Epithelial cell of proximal tubule (primary cell): ENCODE measurements around the gene GSTM2. TPM values are rescaled to one million over a fixed set of nuclear protein-coding genes. Genes with fewer than 3 reads are reported as not detected.

Experiments used
- DNase-seq: peaks from one replicate; pipeline ENCODE4 v3.0.0-alpha.2; 2011; ENCODE audit warnings: low read depth
- H3K4me3 ChIP-seq: 2 replicates; pipeline ENCODE4 v1.5.1; 2011; ENCODE audit warnings: low read depth, mild to moderate bottlenecking, low read length
- CTCF ChIP-seq: conservative IDR thresholded peaks from 2 replicates; pipeline ENCODE4 v1.5.1; 2012; ENCODE audit warnings: low read depth, mild to moderate bottlenecking, low read length
- total RNA-seq: library from RNA; depleted of rRNA; stranded (reverse); fragments of >200 nt; gene quantifications from 2 replicates; pipeline ENCODE4 v1.2.3, GENCODE V29; 2015

Gene GSTM2
- total RNA-seq, 1 donor from 2014 or later: 8.9 TPM

DNA sequence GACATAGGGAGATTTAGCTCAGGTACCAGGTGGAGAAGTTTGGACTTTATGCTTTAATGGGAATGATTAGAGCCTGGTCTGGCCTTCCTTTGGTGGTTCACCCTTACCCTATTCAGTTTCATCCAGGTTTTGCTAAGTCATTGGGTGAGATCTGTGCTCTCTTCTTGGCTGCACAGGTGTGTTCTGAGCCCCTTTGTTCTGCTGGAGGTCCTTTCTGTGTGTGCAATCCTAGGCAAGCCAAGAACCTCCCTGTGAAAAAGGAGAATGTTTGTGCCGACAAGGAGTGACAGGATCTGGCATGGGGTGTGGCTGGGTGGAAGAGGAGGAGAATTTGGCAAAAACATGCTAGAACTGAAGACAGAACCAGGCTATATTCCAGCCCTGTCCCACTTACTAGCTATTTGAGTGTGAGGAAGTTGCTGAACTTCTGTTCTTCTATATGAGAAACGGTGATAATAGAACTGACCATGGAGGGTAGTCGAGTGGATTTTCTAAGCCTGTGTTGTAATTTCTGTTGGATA lies 48.8 kb downstream of the GSTM2 start:
- no peak for TF ChIP-seq CTCF
- DNase-seq: no peak
- H3K4me3 ChIP-seq: no peak overlapping the region

GRCh38 chr1:109717729-109718128 lies 49.9 kb downstream of the GSTM2 start:
- no peak overlapping the region for H3K4me3 ChIP-seq
- no peak for TF ChIP-seq CTCF
- DNase-seq: no peak

DNA sequence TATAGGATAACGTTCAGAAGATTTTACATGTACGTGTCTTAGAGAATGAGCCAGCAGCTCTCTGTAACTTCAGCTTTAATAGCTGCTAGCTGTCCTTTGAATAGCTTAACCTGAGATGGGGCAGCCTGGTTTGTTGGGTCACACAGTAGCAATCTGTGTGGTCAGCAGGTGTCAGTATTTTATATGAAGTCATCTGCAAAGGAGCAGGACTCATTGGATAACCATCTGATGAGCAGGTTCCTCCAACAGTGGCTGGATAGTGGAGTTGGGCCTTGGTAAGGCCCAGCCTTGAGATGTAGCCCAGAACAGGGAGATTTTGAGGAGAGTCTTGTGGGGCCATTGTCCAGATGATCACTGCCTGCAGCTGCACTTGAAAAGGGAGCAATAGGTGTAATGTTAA lies 50.6 kb downstream of the GSTM2 start:
- DNase-seq: no peak
- TF ChIP-seq CTCF: peak; percentile 56
- no peak overlapping the region for H3K4me3 ChIP-seq

DNA sequence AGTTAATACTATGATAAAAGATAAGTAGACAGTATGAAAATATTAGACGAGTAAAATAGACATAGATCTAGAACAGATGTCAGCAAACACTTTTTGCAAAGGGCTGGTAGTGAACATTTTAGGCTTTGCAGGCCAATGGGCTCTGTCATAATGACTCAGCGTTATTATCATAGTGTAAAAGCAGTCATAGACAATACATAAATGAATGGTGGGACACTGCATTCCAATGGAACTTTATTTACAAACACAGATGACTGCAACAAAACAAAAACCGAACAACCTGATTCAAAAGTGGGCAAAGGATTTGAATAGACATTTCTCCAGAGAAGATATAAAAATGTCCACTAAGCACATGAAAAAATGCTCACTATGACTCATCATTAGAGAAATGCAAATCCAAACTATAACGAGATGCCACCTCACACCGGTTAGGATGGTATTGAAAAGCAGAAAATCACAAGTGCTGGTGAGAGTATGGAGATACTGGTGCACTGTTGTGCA lies 51.5 kb downstream of the GSTM2 start:
- H3K4me3 ChIP-seq: no peak overlapping the region
- no peak for TF ChIP-seq CTCF
- no peak for DNase-seq

- TF ChIP-seq CTCF: no peak
- no peak overlapping the region for H3K4me3 ChIP-seq
- DNase-seq: no peak
Observed at GRCh38 chr1:109721042-109721441, 53.2 kb downstream of the GSTM2 start.

DNA sequence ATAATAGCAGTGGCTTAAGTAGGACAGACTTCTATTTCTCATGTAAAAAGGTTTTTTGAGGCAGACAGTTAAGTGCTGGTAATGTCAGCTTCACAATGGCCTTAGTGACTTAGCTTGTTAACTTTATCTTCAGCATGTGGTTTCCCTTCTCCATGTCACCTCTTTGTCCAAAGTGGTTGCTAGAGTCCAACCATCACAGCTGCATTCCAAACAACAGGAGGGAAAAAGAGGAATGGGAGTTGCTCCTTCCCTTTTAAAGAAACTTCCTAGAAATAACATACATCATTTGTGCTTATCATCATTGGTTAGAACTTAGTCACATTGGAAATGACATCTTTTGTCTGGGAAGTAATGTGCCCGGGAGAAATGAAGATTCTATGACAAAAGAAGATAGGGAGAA lies 54.1 kb downstream of the GSTM2 start:
- H3K4me3 ChIP-seq: no peak overlapping the region
- TF ChIP-seq CTCF: no peak
- DNase-seq: no peak
